ENCODE data around the gene FSIP2.
A peak's percentile ranks its signal among the peaks of the same experiment; 100 is the strongest.

Gene FSIP2, protein sequence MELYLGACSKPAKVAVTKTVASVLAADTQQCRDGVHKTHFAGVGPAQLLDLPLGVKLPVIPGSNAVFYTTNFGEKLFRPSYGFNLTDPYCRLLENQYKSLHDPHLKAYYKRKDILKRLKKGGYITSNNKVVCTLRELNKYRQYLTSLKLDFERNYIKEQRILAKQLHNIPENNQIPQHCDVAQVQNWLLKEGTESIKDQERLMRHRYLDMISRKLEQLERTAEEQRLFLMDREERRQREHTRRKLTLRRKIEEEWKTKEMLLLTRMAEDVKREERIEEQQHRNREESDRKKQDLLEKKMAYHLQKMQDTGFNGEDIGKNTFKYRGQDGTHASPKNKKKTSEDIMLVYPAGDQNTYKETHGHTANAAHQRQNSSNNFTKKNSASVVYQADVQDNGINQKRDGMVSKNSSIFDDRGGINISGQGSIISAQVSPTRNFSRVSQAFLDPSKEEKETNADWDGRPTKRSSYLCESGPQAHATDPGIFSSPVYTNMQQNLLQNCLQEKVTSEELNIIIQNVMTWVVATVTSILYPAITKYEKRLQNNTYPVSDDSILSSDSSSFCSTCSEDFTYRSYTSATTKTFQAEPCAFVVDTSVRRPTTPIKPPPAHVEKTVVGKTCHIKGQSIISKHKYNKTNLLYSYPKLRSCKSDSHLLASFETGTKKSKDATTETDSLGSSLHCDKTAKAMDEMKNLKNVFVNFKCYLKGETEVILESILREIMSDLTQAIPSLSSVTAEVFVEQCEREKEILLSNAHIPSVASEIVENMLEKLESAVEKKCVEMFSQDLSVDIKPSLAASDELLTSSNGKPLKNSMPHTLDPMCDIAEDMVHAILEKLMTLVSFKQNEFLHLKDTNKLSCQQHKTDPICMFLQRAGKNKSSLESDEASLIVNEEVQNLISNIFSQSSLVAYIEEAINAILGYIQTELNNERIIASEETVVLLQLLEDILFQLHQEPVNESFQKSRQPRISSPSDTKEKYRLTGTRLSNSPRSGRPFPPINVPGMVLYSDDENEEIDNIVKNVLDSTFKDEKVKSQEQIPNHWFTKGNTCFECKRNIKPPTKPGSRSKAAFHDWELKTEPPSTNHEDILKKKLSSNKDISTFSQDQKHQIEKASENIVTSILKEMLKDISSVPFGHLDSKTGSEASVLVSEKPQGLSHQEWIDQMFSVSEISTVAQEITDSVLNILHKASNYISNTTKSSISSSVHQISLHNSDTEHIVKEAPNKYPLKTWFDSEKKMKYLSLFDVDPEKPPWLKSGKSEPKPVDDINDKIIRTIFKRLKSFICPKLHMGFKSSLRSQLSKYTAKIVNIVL (N-terminal part only)

DNA sequence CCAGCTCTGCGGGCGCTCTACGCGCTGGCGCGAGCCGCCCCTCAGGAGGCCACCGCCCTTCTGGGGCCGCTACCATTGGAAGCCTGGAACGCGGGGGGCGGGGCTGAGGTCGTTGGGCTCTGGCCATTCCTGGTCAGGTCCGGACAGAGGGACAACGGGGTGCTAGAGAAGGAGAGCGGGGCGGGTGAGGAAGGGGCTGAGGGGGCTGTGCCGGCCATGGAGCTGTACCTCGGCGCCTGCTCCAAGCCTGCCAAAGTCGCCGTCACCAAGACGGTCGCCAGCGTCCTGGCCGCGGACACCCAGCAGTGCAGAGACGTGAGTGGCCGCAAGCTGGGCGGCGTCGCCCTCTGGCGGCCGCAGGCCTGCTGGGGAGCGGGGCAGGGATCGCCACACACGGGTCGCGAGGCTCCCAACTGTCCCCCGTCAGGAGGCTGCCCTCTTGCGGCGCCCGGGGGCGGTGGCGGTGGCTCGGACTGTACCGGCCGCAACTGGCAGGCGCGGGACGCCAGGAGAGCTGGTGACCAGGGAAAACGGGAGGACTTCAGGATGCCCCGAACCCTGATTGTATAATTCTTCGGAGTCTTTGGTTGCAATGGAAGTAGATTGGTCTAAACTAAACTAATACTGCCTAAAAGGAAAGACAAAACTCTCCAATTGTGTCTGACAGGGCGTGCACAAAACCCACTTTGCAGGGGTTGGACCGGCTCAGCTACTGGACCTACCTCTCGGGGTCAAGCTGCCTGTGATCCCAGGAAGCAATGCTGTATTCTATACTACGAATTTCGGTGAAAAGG, at the start of gene FSIP2:
Gene FSIP2, plus strand, starts transcription at position 126 of the 794 bp plus-strand sequence. Its CDS starts 91 bp downstream, at position 217.
- DNase-seq, result peak; percentile 77

DNA sequence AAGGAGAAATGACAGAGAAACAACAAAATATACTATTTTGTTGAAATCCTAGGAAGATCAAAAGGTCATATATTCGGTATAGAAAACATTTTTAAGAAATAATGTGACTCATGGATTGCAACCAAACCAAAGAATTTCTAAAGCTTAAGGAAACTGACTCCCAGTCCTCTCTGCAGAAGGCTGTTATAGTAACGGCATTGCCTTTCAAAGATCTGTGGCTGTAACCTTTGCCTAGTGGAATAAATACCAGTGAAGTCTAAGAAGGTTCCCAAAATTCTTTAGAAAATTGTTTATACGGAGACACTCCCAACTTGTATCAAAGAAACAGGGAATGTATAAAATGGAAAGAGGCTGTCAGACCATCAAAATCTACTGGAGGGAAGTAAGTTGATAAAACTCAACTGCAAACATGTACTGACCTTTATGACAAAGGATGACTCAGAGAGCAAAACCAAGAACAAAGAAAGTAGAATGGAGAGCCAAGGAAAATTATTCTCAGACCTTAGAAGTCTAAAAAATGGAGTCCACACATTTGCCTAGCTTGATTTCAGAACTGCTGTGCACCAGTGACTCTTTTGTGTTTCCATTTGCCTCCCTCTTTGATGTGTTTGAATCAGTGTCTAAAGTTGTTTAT, 48.6 kb upstream of the FSIP2 start:
- DNase-seq, result no peak

DNA sequence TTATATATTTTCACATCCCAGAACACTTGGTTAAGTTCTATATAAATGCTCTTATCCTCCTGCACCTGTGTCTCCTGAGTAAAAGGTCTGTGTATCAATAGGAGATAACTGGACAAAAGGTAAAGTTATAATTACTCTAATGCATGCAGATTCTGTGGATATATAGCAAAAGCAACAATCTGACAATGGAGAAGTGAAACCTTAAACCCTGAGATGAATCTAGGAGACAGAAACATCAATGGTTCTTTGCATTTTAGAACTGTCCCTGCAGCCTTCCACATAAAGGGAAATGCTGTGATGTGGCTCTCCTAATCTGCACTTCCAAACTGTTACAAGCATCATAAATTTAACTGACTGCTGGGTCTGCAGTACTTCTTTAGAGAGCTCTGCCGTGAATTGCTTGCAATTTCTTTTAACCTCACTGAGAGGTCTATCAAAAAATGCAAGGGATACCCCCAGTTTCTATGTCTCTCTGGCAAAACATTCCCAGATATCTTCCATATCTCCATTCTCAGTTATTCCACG, 42.8 kb upstream of the FSIP2 start:
- no peak for DNase-seq

DNA sequence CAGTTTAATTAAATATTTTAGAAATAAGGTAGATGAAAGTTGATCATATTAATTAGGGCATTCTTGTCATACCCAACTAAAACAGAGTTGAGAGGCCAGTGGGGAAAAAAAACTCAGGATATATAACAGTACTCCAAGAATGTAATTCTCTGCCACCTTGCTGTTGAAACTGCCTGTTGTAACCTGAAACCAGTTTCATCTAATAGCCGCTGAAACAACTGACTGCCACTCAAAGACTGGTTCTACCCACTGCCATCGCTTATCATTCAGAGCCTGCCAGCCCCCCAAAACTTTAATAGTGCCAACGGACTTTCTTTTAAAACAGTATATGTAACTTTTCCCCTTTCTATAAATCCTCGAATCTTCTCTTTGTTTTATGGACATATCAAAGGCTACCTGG, 37.7 kb upstream of the FSIP2 start:
- DNase-seq, result no peak

DNA sequence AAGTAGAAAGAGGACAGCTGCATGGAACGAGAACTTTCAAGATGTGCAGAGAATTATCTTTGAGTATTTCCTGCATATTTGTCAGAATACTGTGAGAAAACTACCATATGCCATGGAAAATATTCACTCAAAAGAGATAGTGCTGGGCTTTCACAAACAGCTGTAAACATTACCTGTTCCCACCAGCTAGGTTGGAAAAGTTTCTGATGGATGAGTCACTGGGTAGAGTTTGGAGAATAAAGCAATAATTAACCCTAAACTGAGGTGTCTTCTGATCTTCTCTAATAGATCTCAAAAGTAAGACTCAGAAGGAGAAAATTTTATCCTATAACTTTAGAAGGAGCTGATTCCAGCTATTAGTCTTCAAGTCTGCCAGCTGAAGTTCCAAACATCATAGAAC, 3.9 kb upstream of the FSIP2 start:
- no peak for DNase-seq

DNA sequence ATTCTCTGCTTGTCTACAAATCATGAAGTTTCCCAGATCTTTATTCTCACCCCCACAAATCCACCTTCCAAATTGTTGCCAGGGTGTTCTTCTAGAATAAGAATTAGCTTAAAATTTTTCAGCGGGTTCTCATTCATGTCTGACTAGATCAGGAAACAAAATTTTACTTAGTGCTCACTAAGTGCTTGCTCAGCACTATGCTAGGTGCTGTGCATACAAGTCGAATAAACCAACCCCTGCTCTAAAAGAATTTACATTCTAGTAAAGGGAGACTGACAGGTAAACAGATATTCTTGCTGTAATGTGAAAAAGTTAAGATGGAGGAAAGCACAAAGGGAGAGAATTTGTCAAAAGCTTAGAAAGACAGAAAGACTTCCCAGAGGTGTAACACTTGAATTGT, 2.4 kb upstream of the FSIP2 start:
- DNase-seq, result no peak

DNA sequence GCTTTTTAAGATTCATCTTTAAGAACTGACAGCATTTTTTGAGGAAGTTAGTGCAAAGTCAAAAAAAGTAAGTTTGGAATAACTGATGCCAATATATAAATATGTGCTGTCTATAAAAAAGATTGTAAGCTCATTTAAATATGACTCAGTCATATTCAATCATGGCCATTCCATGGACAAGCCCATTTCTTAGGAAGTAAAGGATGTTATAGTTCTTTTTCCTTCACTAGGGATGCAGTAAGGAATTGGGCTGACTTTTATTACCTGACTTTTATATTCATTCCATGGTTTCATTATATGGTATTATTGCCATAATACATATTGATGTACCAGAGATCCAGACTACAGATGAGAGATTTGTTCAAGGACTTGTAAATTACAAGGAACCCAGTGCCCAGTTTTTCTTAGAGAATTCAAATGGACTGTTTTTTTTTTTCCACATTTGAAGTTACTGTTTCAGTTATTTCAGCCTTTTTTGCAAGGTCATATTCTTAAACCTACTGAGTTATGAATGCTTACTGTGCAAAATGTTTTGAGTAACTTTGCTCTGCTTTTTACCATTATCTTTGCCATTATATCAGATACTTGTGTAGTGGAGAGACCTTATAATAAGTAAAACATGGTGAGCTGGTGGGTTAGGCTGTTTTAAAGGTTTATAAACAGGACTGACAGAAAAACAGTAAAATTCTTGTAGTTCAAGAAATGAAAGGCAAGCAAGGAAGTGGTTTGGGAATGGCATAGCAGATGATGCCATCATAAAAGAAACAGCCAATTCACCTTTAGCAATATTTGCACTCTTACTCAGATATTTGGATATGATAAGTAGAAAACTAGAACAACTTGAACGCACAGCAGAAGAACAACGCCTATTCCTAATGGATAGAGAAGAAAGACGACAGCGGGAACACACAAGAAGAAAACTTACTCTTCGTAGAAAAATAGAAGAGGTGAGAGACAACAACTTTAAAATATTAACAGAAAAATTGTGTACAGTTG, 7.6 kb downstream of the FSIP2 start:
- no peak for DNase-seq

DNA sequence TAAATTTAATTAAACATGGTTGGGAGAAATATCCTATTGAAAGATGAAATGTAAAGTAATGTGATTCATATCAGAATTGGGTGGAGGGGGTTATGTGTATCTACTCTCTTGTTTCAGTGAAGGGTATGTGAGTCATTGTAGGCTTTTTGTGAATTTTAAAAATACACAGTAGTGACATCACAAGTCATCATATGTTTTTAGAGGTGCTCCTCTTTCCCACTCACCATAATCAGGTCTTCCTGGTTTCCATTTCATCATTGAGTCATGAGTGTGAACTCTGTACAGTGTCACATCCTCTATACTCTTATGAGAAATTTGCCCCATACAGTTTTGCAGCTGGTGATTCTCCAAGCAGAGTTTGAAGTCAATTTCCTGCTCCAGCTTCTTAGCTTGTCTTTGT, 18.8 kb downstream of the FSIP2 start:
- no peak for DNase-seq

DNA sequence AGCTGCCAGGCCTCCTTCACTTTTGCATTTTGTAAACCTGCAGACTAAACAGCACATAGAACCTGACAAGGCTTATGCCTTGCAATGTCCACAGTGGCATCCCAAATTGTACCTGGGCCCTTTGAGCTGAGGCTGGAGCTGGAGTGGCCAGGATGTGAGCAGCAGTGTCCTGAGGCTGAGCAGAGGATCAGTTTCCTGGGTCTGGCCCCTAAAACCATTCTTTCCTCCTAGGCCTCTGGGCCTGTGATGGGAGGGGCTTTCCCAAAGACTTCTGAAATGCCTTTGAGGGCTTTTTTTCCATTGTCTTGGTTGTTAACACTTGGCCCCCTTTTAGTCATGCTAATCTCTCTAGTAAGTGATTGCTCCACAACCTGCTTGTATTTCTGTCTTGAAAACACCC, 32.8 kb downstream of the FSIP2 start:
- no peak for DNase-seq

DNA sequence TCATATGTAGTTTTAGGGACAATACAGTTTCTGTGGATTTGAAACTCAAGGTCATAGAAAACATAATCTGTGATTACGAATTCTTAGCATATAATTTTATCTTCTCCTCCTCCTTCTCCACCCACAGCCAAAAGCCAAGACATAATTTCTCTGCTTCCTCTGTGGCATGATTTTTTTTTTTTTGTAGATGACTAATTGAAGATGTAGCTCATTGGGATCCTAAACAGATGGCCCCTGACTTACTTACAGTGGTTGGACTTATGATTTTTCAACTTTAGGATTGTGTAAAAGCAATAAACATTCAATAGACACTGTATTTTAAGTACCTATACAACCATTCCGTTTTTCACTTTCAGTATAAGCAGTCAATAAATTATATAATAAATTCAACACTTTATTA, 42.3 kb downstream of the FSIP2 start:
- no peak for DNase-seq

DNA sequence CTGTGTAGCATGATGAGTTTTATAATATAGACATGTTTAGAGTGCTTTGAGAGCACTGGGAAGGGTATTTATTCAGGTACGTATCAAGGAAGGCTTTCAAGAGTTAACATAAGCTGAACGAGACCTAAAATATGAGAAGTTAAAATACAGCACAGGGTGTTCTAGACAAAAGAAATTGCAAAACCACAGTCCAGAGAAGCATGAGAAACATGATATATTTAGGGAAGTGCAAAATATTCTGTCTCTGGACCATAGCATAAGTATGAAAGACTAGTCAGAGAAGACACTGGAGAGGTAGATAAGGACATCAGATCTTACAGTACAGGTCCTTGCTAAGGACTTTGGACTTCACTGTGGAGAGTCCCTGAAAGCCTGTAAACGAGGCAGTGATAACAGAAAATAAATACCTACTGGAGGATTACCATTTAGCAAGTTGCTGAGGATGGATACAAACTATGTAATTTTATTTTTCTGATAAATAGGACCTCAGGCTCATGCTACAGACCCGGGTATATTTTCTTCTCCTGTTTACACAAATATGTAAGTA, 43.7 kb downstream of the FSIP2 start:
- no peak for DNase-seq

DNA sequence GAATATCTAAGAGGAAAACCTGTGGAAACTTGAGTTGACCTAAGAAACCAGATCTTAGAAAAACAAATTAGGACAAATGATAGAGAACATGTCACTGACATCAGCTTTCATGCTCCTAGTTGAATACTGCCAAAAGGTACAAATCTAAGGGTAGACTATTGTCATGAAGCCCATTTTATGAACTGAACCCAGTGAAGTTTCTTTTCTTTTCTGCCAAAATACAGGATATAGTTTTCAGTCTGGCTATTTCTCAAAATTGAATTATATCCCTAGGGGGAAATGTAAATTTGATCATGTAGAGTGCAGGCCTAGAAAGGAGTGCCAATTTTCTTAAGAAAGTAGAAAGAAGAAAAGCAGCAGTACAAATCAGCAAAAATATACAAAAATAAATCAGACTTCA, 46.6 kb downstream of the FSIP2 start:
- DNase-seq, result no peak

DNA sequence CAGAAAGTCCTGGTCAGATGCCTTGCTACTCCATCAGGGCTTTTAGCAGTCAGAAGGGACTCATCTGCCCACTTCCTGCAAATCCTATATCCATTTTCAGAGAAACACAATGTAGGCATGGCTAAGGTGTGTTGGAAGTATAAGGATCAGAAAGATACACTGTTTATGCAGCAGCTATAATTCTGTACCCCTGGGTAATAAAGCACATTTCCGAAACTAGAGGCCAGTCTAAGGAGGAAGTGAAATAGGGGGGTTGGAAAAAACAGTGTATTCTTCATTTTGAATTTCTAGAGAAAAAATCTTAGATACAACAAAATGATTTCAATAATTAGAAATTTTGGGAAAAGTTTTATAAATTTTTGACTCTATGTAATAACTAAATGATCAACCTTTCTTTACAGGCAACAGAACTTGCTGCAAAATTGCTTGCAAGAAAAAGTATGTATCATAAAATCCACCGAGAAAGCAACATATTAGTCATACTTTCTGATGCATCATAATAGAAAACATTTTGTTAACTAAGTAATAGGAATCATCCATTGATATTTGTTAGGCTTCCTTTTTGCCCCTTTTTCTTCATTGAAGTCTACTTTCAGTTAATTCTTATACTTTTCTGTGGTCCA, 47.4 kb downstream of the FSIP2 start:
- no peak for DNase-seq

DNA sequence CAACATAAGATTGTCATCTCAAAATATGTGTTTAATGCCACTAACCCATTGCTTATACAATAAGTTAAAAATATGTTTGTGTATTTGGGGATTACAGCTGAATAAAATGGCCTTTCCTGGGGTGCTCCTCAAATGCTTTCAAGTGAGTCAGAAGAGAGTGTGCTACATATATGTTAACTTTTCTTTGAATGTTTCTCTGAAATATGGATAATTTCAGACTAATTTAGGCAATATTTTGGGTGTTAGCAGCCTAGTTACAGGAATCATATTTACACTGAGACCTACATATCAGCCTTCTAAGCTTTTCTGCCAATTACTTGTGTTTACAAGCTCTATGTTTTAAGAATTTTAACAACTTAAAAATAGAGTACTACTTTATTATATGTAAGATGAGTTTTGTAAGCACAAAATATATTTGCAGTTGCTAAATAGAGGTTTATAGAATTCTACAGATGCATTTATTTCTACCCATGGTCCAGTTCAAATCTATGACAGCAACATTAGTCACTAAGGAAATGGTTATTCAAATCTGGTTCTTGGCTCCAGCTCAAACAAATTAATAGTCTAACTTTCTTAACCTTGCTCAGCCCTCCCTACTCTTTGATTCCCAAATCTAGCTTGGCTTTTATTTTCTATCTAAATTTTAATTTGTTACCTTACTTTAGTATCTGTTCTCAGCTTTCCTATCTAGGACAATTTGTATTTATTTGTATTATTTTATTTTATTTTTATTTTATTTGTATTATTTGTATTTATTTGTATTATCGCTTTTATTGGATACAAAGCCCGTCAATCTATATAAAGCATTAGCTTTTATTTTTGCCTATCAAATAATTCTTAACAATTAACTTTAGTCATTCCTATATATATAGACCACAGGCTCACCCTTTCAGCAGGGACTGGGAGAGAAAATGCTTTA, 48.9 kb downstream of the FSIP2 start:
- no peak for DNase-seq

DNA sequence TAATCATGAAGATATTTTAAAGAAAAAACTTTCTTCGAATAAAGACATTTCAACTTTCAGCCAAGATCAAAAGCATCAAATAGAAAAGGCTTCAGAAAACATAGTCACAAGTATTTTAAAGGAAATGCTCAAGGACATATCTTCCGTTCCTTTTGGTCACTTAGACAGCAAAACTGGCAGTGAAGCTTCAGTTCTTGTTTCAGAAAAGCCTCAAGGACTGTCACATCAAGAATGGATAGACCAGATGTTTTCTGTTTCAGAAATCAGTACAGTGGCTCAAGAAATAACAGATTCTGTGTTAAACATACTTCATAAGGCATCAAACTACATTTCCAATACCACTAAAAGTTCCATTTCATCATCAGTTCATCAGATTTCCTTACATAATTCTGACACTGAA, 51.8 kb downstream of the FSIP2 start:
- no peak for DNase-seq

DNA sequence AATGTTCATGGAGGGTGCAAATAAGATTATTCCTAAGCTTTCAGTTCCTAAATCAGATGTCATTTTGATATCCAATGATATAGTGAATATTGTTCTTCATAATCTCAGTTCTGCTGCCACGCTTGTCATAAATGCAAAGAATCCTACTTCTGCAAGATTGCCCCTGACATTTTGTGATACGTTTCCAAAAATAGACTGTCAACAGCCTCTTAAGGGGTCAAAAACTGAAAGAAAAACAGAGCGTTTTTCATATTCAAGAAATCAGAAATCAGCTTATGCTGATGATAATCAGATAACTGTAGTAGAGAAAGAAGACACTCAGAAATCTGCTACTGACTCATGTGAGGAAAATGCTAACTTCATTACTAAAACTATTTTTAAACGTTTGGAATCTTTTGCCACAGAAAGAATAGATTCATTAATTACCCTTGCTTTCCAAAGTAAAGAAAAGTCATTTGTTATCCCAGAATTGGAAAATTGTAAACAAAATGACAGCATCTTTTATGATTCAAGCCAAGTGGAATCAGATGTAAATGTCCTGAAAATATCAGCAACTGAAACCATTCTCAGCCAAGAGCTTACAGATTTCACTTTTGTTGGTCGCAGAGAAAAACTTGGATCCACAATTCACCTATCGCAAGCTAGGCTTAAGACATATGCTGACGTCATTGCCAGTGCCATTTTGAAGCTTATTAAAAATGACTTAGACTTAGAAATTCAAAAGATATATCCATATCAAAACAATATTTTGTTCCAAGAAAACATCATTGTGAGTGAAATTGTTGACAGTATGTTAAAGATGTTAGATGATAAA, 55.1 kb downstream of the FSIP2 start:
- DNase-seq, result no peak

DNA sequence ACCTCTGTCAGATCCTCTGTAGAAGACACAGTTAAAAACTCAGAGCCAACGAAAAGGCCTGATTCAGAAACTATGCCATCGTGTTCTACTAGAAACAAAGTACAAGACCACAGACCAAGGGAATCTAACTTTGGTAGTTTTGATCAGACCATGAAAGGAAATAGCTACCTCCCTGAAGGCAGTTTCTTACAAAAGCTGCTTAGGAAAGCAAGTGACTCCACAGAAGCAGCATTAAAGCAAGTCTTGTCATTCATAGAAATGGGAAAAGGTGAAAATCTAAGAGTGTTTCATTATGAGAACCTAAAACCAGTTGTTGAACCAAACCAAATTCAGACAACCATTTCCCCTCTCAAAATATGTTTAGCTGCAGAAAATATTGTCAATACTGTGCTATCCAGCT, 58.2 kb downstream of the FSIP2 start:
- no peak for DNase-seq
